HCT116 (cell line): Measurements from ENCODE around the gene GNAT1. TPM values are rescaled to one million over a fixed set of nuclear protein-coding genes. Genes with fewer than 3 reads are reported as not detected.

Source experiments
- ATAC-seq: fragments of 200-7000 bp; cut with Tn5 transposase; 2 replicates; pipeline ENCODE4 v1.9.1; 2020; ENCODE audit warnings: mild to moderate bottlenecking, moderate library complexity
- BruUV-seq: library from RNA; stranded (reverse); fragments of 400-500 nt; replicated peaks from 2 replicates; lab custom pipeline; 2021; lab: Mats Ljungman, UMichigan
- CTCF ChIA-PET: fragments of 300-600 bp; sonication (Branson Sonifier 250); formaldehyde crosslinking; loops from one replicate; lab custom pipeline; 2021; ENCODE audit warnings: antibody characterized with exemption; lab: Charles Lee
- POLR2A ChIA-PET: fragments of 300-600, 350-600 bp; sonication (Branson Sonifier 250); formaldehyde crosslinking; loops from one replicate; lab custom pipeline; 2021; ENCODE audit warnings: antibody characterized with exemption; lab: Charles Lee
- RAD21 ChIA-PET, 2 experiments: fragments of 300-600 bp; sonication (Branson Sonifier 250); formaldehyde crosslinking; loops; one replicate each; lab custom pipeline; 2023; ENCODE audit warnings: low total read pairs in 2 of 2; ENCODE audit not compliant: uncharacterized antibody in 2 of 2, unreplicated experiment in 2 of 2, low non-redundant PET in 1 of 2; lab: Charles Lee
- DNase-seq: peaks from one replicate; pipeline ENCODE4 v3.0.0-alpha.2; 2010; ENCODE audit warnings: low read depth, low spot score
- H2AFZ ChIP-seq: fragments of 200-600 bp; shearing (Covaris generic), sonication (generic); 2 replicates; pipeline ENCODE4 v1.6.1; 2017; ENCODE audit warnings: low read depth, mixed run types, mixed read lengths, antibody characterized with exemption, low read length; ENCODE audit not compliant: poor library complexity, severe bottlenecking
- H3K27ac ChIP-seq: 2 replicates; pipeline ENCODE4 v1.5.1; 2012; ENCODE audit warnings: low read depth, low read length
- H3K27me3 ChIP-seq: fragments of 200-600 bp; sonication (generic); 2 replicates; pipeline ENCODE4 v1.6.1; 2016; ENCODE audit warnings: mixed run types, low read length, mixed read lengths; ENCODE audit not compliant: insufficient read depth
- H3K36me3 ChIP-seq, 2 experiments: fragments of 200-500 bp in 1 of 2; fragments of 200-600 bp in 1 of 2; sonication (Bioruptor generic) in 1 of 2; sonication (generic) in 1 of 2; 2 replicates each; pipeline versions ENCODE4 v1.5.1 to v1.6.1; 2014 to 2016; ENCODE audit warnings: low read length in 2 of 2, inconsistent platforms in 1 of 2, mixed read lengths in 1 of 2, mixed run types in 1 of 2; ENCODE audit not compliant: insufficient read depth in 2 of 2, control insufficient read depth in 1 of 2
- H3K4me1 ChIP-seq, 2 experiments: fragments of 200-600 bp in 1 of 2; sonication (generic) in 1 of 2; 2 replicates each; pipeline versions ENCODE4 v1.5.1 to v1.6.1; 2012 to 2017; ENCODE audit warnings: low read length in 2 of 2, inconsistent platforms in 1 of 2, mild to moderate bottlenecking in 1 of 2, mixed read lengths in 1 of 2, mixed run types in 1 of 2, moderate library complexity in 1 of 2; ENCODE audit not compliant: insufficient read depth in 2 of 2, control insufficient read depth in 1 of 2
- H3K4me2 ChIP-seq: fragments of 200-600 bp; sonication (generic); 2 replicates; pipeline ENCODE4 v1.6.1; 2017; ENCODE audit warnings: mixed run types, low read length, mixed read lengths
- H3K4me3 ChIP-seq, 2 experiments: fragments of 200-600 bp in 1 of 2; sonication (generic) in 1 of 2; replicated peaks in 1 of 2; 2 replicates each; pipeline ENCODE4 v1.5.1; 2011 to 2016; ENCODE audit warnings: low read length in 2 of 2, control low read depth in 1 of 2, low read depth in 1 of 2, mild to moderate bottlenecking in 1 of 2, mixed read lengths in 1 of 2, mixed run types in 1 of 2
- H3K79me2 ChIP-seq: fragments of 200-600 bp; sonication (generic); 2 replicates; pipeline ENCODE4 v1.6.1; 2017; ENCODE audit warnings: mild to moderate bottlenecking, mixed run types, low read length, moderate library complexity, mixed read lengths; ENCODE audit not compliant: insufficient read depth
- H3K9ac ChIP-seq: fragments of 200-600 bp; sonication (generic); 2 replicates; pipeline ENCODE4 v1.6.1; 2016; ENCODE audit warnings: low read length, mixed read lengths
- H3K9me2 ChIP-seq: fragments of 200-600 bp; sonication (generic), shearing (Covaris generic); 2 replicates; pipeline ENCODE4 v1.6.1; 2017; ENCODE audit warnings: mixed run types, mild to moderate bottlenecking, moderate library complexity; ENCODE audit not compliant: insufficient read depth
- H3K9me3 ChIP-seq, 2 experiments: fragments of 200-500 bp in 1 of 2; fragments of 200-600 bp in 1 of 2; sonication (Bioruptor generic) in 1 of 2; sonication (generic) in 1 of 2; 2 replicates each; pipeline ENCODE4 v1.6.1; 2014 to 2017; ENCODE audit warnings: low read length in 2 of 2, mixed read lengths in 2 of 2, inconsistent platforms in 1 of 2, low read depth in 1 of 2, mild to moderate bottlenecking in 1 of 2, mixed run types in 1 of 2, moderate library complexity in 1 of 2; ENCODE audit not compliant: control insufficient read depth in 1 of 2, insufficient read depth in 1 of 2
- H4K20me1 ChIP-seq: fragments of 200-600 bp; sonication (generic), shearing (Covaris generic); 2 replicates; pipeline ENCODE4 v1.6.1; 2017; ENCODE audit warnings: mixed run types, mild to moderate bottlenecking, moderate library complexity; ENCODE audit not compliant: insufficient read depth
- CBX3 ChIP-seq: IDR thresholded peaks from 2 replicates; pipeline ENCODE4 v1.6.1; 2012; ENCODE audit warnings: low read depth
- CEBPB ChIP-seq: IDR thresholded peaks from 2 replicates; pipeline ENCODE4 v1.6.1; 2012; ENCODE audit warnings: low read depth
- EGR1 ChIP-seq: IDR thresholded peaks from 2 replicates; pipeline ENCODE4 v1.6.1; 2012; ENCODE audit warnings: low read depth
- EZH2 ChIP-seq: fragments of 200-600 bp; sonication (generic); IDR thresholded peaks from 2 replicates; pipeline ENCODE4 v1.6.1; 2017; ENCODE audit warnings: antibody characterized with exemption, mixed run types
- EZH2phosphoT487 ChIP-seq: fragments of 200-600 bp; IDR thresholded peaks from 2 replicates; pipeline ENCODE4 v1.6.1; 2018; ENCODE audit warnings: antibody characterized with exemption, borderline replicate concordance
- FOSL1 ChIP-seq: IDR thresholded peaks from 2 replicates; pipeline ENCODE4 v1.6.1; 2012; ENCODE audit warnings: low read depth
- POLR2A ChIP-seq: IDR thresholded peaks from 2 replicates; pipeline ENCODE4 v1.7.0; 2011; ENCODE audit warnings: borderline replicate concordance; ENCODE audit not compliant: insufficient read depth, insufficient read length; ENCODE audit errors: extremely low read depth
- POLR2AphosphoS5 ChIP-seq: IDR thresholded peaks from 2 replicates; pipeline ENCODE4 v1.6.1; 2011; ENCODE audit warnings: mild to moderate bottlenecking, low read depth, low read length, moderate library complexity
- RAD21 ChIP-seq: IDR thresholded peaks from 2 replicates; pipeline ENCODE4 v1.6.1; 2012; ENCODE audit warnings: low read depth, mild to moderate bottlenecking
- SIN3A ChIP-seq: IDR thresholded peaks from 2 replicates; pipeline ENCODE4 v1.6.1; 2012; ENCODE audit warnings: low read depth
- SP1 ChIP-seq: IDR thresholded peaks from 2 replicates; pipeline ENCODE4 v1.6.1; 2012; ENCODE audit warnings: low read depth
- SRF ChIP-seq: IDR thresholded peaks from 2 replicates; pipeline ENCODE4 v1.6.1; 2012; ENCODE audit warnings: low read depth
- TCF7L2 ChIP-seq: IDR thresholded peaks from 2 replicates; pipeline ENCODE4 v1.7.0; 2011; ENCODE audit warnings: borderline replicate concordance, inconsistent platforms; ENCODE audit not compliant: insufficient read depth, insufficient read length; ENCODE audit errors: extremely low read depth
- YY1 ChIP-seq: IDR thresholded peaks from 2 replicates; pipeline ENCODE4 v1.6.1; 2011; ENCODE audit warnings: low read length, low read depth, moderate library complexity, mild to moderate bottlenecking; ENCODE audit not compliant: insufficient replicate concordance; ENCODE audit errors: extremely low read depth
- ZFX ChIP-seq: fragments of 450-650 bp; IDR thresholded peaks from 2 replicates; pipeline ENCODE4 v1.6.1; 2017
- ZNF274 ChIP-seq: fragments of 200-500 bp; sonication (Bioruptor generic); IDR thresholded peaks from 2 replicates; pipeline ENCODE4 v1.6.1; 2014; ENCODE audit warnings: mild to moderate bottlenecking, low read depth, low read length, inconsistent platforms
- intact Hi-C: fragments of 100-400 bp; cut with micrococcal nuclease; formaldehyde crosslinking; loops from 2 replicates; pipeline ENCODE4 v1.10.0; 2022
- total RNA-seq: library from RNA; stranded (reverse); gene quantifications from one replicate; pipeline ENCODE4 v1.2.1, GENCODE V29; 2021; ENCODE audit not compliant: unreplicated experiment
- TF ChIP-seq, protein P1 (sequence below): IDR thresholded peaks from 2 replicates; pipeline ENCODE4 v1.6.1; 2012
- TF ChIP-seq, protein P2 (sequence below): IDR thresholded peaks from 2 replicates; pipeline ENCODE4 v1.6.1; 2012; ENCODE audit warnings: low read depth
- TF ChIP-seq, protein P3 (sequence below): IDR thresholded peaks from 2 replicates; pipeline ENCODE4 v1.6.1; 2012
- TF ChIP-seq, protein P4 (sequence below), 3 experiments: fragments of 200-600 bp in 1 of 3; sonication (generic) in 1 of 3; IDR thresholded peaks in 2 of 3; conservative IDR thresholded peaks in 1 of 3; 2 replicates each; pipeline ENCODE4 v1.5.1; 2012 to 2017; ENCODE audit warnings: low read depth in 2 of 3, low read length in 2 of 3, antibody characterized with exemption in 1 of 3, borderline replicate concordance in 1 of 3, control low read depth in 1 of 3, mild to moderate bottlenecking in 1 of 3, mixed read lengths in 1 of 3, mixed run types in 1 of 3, moderate library complexity in 1 of 3; ENCODE audit not compliant: insufficient read depth in 1 of 3

GNAT1 gene
- total RNA-seq, 1 experiment from 2014 or later = not detected

DNA sequence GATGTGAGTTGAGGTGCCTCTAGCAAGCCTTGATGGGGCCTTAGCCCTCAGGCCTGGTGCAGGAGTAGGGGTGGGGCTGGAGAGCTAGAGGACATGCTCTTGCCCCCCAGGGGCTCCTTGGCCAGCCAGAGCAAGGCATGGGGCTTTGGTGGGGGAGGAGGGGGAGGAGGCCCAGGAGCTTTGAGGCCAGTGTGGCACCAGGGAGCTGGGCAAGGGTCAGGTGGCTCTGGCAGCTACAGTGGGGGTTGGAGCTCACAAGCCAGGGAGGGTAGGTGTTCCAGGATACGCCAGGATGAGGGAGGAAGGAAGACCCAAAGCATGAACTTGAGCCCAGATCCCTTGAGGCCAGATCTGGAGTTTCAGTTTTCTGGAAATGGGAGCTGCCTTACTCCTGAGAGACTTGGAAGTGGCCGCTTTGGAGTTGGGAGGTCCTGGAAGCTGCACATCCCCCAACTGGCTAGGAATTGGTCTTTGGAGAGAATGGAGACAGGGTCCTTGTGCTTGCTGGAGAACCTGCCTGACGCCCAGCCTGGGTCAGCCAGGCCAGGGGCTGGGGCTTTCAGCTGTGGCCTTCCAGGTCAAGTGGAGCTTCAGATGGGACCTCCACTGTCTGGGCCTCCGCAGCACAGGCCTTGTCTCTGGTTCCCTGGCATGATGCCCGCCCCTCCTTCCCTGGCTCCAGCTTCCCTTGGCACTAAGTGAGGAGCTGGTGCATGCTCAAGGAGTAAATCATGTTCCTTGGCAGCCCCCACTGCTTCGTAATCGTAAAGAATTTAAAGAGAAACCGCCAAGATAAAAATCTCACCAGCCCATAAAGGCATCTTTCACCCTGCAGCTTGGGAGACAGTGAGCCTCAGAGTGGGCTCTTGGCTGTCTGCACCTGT is 27.6 kb upstream of the GNAT1 start:
- ChIA-PET POLR2A (no interaction called here), RAD21 (no interaction called here), CTCF (no interaction called here)
- TF ChIP-seq CEBPB (no peak), CBX3 (no peak), ZFX (no peak), SIN3A (no peak), SRF (no peak), TCF7L2 (no peak), EZH2 (no peak), SP1 (no peak), ZNF274 (no peak), EZH2phosphoT487 (no peak), FOSL1 (no peak), EGR1 (no peak), RAD21 (no peak), POLR2A (no peak), POLR2AphosphoS5 (no peak), YY1 (no peak)
- TF ChIP-seq, protein P1, sequence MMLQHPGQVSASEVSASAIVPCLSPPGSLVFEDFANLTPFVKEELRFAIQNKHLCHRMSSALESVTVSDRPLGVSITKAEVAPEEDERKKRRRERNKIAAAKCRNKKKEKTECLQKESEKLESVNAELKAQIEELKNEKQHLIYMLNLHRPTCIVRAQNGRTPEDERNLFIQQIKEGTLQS = no peak
- TF ChIP-seq, protein P2, sequence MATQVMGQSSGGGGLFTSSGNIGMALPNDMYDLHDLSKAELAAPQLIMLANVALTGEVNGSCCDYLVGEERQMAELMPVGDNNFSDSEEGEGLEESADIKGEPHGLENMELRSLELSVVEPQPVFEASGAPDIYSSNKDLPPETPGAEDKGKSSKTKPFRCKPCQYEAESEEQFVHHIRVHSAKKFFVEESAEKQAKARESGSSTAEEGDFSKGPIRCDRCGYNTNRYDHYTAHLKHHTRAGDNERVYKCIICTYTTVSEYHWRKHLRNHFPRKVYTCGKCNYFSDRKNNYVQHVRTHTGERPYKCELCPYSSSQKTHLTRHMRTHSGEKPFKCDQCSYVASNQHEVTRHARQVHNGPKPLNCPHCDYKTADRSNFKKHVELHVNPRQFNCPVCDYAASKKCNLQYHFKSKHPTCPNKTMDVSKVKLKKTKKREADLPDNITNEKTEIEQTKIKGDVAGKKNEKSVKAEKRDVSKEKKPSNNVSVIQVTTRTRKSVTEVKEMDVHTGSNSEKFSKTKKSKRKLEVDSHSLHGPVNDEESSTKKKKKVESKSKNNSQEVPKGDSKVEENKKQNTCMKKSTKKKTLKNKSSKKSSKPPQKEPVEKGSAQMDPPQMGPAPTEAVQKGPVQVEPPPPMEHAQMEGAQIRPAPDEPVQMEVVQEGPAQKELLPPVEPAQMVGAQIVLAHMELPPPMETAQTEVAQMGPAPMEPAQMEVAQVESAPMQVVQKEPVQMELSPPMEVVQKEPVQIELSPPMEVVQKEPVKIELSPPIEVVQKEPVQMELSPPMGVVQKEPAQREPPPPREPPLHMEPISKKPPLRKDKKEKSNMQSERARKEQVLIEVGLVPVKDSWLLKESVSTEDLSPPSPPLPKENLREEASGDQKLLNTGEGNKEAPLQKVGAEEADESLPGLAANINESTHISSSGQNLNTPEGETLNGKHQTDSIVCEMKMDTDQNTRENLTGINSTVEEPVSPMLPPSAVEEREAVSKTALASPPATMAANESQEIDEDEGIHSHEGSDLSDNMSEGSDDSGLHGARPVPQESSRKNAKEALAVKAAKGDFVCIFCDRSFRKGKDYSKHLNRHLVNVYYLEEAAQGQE = no peak
- TF ChIP-seq, protein P3, sequence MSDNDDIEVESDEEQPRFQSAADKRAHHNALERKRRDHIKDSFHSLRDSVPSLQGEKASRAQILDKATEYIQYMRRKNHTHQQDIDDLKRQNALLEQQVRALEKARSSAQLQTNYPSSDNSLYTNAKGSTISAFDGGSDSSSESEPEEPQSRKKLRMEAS = no peak
- TF ChIP-seq, protein P4, sequence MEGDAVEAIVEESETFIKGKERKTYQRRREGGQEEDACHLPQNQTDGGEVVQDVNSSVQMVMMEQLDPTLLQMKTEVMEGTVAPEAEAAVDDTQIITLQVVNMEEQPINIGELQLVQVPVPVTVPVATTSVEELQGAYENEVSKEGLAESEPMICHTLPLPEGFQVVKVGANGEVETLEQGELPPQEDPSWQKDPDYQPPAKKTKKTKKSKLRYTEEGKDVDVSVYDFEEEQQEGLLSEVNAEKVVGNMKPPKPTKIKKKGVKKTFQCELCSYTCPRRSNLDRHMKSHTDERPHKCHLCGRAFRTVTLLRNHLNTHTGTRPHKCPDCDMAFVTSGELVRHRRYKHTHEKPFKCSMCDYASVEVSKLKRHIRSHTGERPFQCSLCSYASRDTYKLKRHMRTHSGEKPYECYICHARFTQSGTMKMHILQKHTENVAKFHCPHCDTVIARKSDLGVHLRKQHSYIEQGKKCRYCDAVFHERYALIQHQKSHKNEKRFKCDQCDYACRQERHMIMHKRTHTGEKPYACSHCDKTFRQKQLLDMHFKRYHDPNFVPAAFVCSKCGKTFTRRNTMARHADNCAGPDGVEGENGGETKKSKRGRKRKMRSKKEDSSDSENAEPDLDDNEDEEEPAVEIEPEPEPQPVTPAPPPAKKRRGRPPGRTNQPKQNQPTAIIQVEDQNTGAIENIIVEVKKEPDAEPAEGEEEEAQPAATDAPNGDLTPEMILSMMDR (IDR thresholded peaks at IDR 0.05 in 2 of 3, conservative IDR thresholded peaks at IDR 0.05 in 1 of 3; ENCODE audit: borderline replicate concordance in 1 of 3, insufficient read depth in 1 of 3, low read depth in 2 of 3, low read length in 2 of 3) = no peak
- H3K9me2 ChIP-seq = no peaks in the 10 kb centered on the region
- BruUV-seq = no TSS peak
- no peak overlapping the region for H3K4me2 ChIP-seq
- no peaks in the 10 kb centered on the region for H3K27me3 ChIP-seq
- H3K79me2 ChIP-seq = no peaks in the 10 kb centered on the region
- H3K4me3 ChIP-seq = no peak overlapping the region
- H3K36me3 ChIP-seq = no peaks in the 10 kb centered on the region; a peak in 1 of 4 replicates
- DNase-seq (no peak), ATAC-seq (no peak)
- H4K20me1 ChIP-seq = no peaks in the 10 kb centered on the region
- no peak overlapping the region for H3K27ac ChIP-seq
- H3K9ac ChIP-seq = no peak overlapping the region
- peaks cover 3 to 32% of the 10 kb centered on the region in 2 experiments; a peak in 2 of 4 replicates for H3K4me1 ChIP-seq
- no peaks in the 10 kb centered on the region for H3K9me3 ChIP-seq
- intact Hi-C loops = no loop called here
- no peak overlapping the region for H2AFZ ChIP-seq
